VCaP (cell line): ENCODE data around the gene SLC16A7.

Experiments used
- H3K27ac ChIP-seq: fragments of 450-650 bp; 2 replicates; pipeline ENCODE4 v1.5.1; 2017
- TF ChIP-seq, protein P1 (sequence below): fragments of 450-650 bp; conservative IDR thresholded peaks from 2 replicates; pipeline ENCODE4 v1.5.1; 2017; ENCODE audit warnings: mild to moderate bottlenecking, moderate library complexity

The SLC16A7 gene

DNA sequence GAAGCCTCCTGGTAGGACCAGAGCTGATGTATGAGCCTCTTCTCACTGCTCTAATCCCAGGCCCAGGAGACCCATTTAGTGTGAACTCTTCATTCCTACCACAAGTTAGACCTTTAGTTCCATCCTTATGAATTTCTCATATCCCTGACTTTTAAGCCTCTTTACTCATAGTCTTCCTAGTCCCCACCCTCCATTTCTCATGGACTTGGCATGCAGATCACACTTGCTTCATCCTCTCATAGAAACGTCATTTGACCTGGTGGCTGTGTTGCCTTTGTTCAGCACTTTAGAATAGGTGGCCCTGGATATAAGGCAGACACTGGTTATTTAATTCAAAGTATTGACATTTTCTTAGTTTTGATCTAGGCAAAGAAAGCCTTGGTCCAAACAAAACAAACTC lies 99.5 kb downstream of the SLC16A7 start:
- no peak overlapping the region for H3K27ac ChIP-seq
- TF ChIP-seq, protein P1, sequence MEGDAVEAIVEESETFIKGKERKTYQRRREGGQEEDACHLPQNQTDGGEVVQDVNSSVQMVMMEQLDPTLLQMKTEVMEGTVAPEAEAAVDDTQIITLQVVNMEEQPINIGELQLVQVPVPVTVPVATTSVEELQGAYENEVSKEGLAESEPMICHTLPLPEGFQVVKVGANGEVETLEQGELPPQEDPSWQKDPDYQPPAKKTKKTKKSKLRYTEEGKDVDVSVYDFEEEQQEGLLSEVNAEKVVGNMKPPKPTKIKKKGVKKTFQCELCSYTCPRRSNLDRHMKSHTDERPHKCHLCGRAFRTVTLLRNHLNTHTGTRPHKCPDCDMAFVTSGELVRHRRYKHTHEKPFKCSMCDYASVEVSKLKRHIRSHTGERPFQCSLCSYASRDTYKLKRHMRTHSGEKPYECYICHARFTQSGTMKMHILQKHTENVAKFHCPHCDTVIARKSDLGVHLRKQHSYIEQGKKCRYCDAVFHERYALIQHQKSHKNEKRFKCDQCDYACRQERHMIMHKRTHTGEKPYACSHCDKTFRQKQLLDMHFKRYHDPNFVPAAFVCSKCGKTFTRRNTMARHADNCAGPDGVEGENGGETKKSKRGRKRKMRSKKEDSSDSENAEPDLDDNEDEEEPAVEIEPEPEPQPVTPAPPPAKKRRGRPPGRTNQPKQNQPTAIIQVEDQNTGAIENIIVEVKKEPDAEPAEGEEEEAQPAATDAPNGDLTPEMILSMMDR, result no peak

GRCh38 chr12:59698600-59698999 lies 102.8 kb downstream of the SLC16A7 start:
- H3K27ac ChIP-seq, result no peak overlapping the region
- TF ChIP-seq, protein P1, result no peak

GRCh38 chr12:59699421-59700152 lies 103.8 kb downstream of the SLC16A7 start:
- TF ChIP-seq, protein P1, result no peak
- no peak overlapping the region for H3K27ac ChIP-seq

- TF ChIP-seq, protein P1, result no peak
- no peak overlapping the region for H3K27ac ChIP-seq
Measured at GRCh38 chr12:59700153-59700450, 104.3 kb downstream of the SLC16A7 start.

DNA sequence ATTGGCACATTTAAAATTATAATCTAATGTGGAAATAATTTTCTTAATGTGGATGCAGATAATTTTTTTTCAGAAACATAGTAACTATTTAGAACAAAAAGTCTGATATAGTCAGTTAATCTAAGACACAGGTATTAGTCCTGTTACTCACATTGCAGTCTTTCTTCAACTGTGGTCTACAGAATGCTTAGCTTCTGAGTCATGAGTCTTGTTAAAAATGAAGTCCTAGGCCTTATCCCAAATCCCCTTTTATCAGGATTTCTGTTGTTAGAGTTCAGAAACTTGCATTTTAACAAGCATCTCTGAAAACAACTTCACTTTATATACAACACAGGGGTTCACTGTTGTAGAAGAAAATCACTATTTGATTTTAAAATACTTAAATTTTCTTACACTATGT lies 112.2 kb downstream of the SLC16A7 start:
- TF ChIP-seq, protein P1, result no peak
- no peak overlapping the region for H3K27ac ChIP-seq

DNA sequence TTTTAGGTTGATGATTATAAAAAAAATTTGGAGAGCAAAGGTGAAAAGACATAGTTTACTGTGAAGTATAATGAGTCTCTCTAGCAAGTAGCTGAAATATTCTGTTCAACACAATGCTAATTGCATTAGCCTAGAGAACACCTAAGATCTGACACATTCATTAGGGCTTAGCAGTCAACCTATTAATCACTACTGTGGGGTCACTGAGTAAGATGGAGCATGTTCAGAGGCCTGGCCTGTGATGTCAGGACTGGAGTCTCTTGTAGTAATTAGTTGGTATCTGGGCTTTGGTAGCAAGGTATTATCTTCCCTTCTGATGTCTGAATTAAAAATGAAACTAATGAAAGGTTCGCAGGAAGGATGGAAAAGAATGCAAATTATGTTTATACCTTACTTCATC lies 112.7 kb downstream of the SLC16A7 start:
- TF ChIP-seq, protein P1, result no peak
- no peak overlapping the region for H3K27ac ChIP-seq

GRCh38 chr12:59710004-59710628 lies 114.3 kb downstream of the SLC16A7 start:
- no peak overlapping the region for H3K27ac ChIP-seq

More at GRCh38 chr12:59710004-59710628, 114.3 kb downstream of the SLC16A7 start:
- TF ChIP-seq, protein P1, result no peak
